SK-N-SH treated with all-trans-retinoic acid at 6 μM for 48 hours (cell line): ENCODE data around the gene CCDC30.

Experiments used
- ARNTL ChIP-seq: fragments of 450-650 bp; formaldehyde crosslinking; IDR thresholded peaks from 2 replicates; pipeline ENCODE4 v1.5.0; 2020; ENCODE audit warnings: low read depth, mild to moderate bottlenecking, moderate library complexity, borderline replicate concordance
- CSDC2 ChIP-seq: fragments of 250-450 bp; sonication (Bioruptor Pico); IDR thresholded peaks from 2 replicates; pipeline ENCODE4 v1.5.0; 2020; ENCODE audit warnings: mild to moderate bottlenecking, moderate library complexity
- ESRRG ChIP-seq: fragments of 250-450 bp; sonication (Bioruptor Pico); IDR thresholded peaks from 2 replicates; pipeline ENCODE4 v1.6.1; 2021; ENCODE audit warnings: mild to moderate bottlenecking
- PATZ1 ChIP-seq: fragments of 250-450 bp; sonication (Bioruptor Pico); IDR thresholded peaks from 2 replicates; pipeline ENCODE4 v1.8.0; 2020; ENCODE audit warnings: mild to moderate bottlenecking, moderate library complexity, borderline replicate concordance
- RARB ChIP-seq: fragments of 250-450 bp; sonication (Bioruptor Pico); IDR thresholded peaks from 2 replicates; pipeline ENCODE4 v1.8.0; 2021; ENCODE audit warnings: mild to moderate bottlenecking, moderate library complexity
- SNAI2 ChIP-seq: fragments of 250-450 bp; sonication (Bioruptor Pico); IDR thresholded peaks from 2 replicates; pipeline ENCODE4 v1.5.0; 2020; ENCODE audit warnings: mild to moderate bottlenecking, moderate library complexity
- ZC3H10 ChIP-seq: fragments of 250-450 bp; sonication (Bioruptor Pico); IDR thresholded peaks from 2 replicates; pipeline ENCODE4 v1.5.1; 2021; ENCODE audit warnings: mild to moderate bottlenecking, moderate library complexity
- ZFP3 ChIP-seq: fragments of 250-450 bp; sonication (Bioruptor Pico); IDR thresholded peaks from 2 replicates; pipeline ENCODE4 v1.5.0; 2020; ENCODE audit warnings: mild to moderate bottlenecking, moderate library complexity
- ZNF565 ChIP-seq: fragments of 450-650 bp; formaldehyde crosslinking; conservative IDR thresholded peaks from 2 replicates; pipeline ENCODE4 v1.5.0; 2020; ENCODE audit warnings: low read depth, mild to moderate bottlenecking, moderate library complexity
- ZNF70 ChIP-seq: fragments of 450-650 bp; formaldehyde crosslinking; IDR thresholded peaks from 2 replicates; pipeline ENCODE4 v1.5.0; 2020; ENCODE audit warnings: mild to moderate bottlenecking, moderate library complexity

- TF ChIP-seq PATZ1 (CRISPR knock-in tag) = no peak
- TF ChIP-seq ZNF565 = no peak
- TF ChIP-seq CSDC2 (CRISPR knock-in tag) = no peak
- no peak for TF ChIP-seq ZC3H10 (CRISPR knock-in tag)
- no peak for TF ChIP-seq SNAI2 (CRISPR knock-in tag)
- no peak for TF ChIP-seq ARNTL
- no peak for TF ChIP-seq RARB
- TF ChIP-seq ZFP3 (CRISPR knock-in tag) = no peak
- no peak for TF ChIP-seq ZNF70
- TF ChIP-seq ESRRG (CRISPR knock-in tag) = no peak
Measured at GRCh38 chr1:42454403-42454802, 8.7 kb upstream of the CCDC30 start.
